HuH-7.5 (cell line): ENCODE results near the gene TBC1D2B.

Experiments
- DNase-seq: peaks from one replicate; pipeline ENCODE4 v3.0.0; 2011; ENCODE audit warnings: low spot score

TBC1D2B gene

GRCh38 chr15:78093242-78094020, 15.9 kb upstream of the TBC1D2B start:
- DNase-seq = no peak

GRCh38 chr15:78092261-78093041, 14.9 kb upstream of the TBC1D2B start, which contains the start of gene SH2D7:
TSS of gene SH2D7 (plus strand) at chr15:78092561. CDS start at chr15:78092585, 24 bp downstream.
- DNase-seq = no peak

GRCh38 chr15:78090422-78091063, 13.0 kb upstream of the TBC1D2B start:
- no peak for DNase-seq

- DNase-seq = no peak
Measured at GRCh38 chr15:78088773-78089080, 11.2 kb upstream of the TBC1D2B start.

GRCh38 chr15:78087951-78088772, 10.7 kb upstream of the TBC1D2B start:
- DNase-seq = no peak

GRCh38 chr15:78085928-78086327, 8.4 kb upstream of the TBC1D2B start:
- DNase-seq = no peak

GRCh38 chr15:78084449-78084750, 6.9 kb upstream of the TBC1D2B start:
- no peak for DNase-seq

- DNase-seq = no peak
Measured at GRCh38 chr15:78083687-78084448, 6.4 kb upstream of the TBC1D2B start.

GRCh38 chr15:78083186-78083585, 5.7 kb upstream of the TBC1D2B start:
- no peak for DNase-seq

GRCh38 chr15:78082743-78083110, 5.2 kb upstream of the TBC1D2B start:
- no peak for DNase-seq

- no peak for DNase-seq
Measured at GRCh38 chr15:78082106-78082742, 4.7 kb upstream of the TBC1D2B start.

GRCh38 chr15:78080088-78080460, 2.6 kb upstream of the TBC1D2B start:
- no peak for DNase-seq

- DNase-seq = no peak
Measured at GRCh38 chr15:78079298-78080087, 2.0 kb upstream of the TBC1D2B start.

GRCh38 chr15:78077871-78078210, 330 bp upstream of the TBC1D2B start:
- DNase-seq = no peak

- no peak for DNase-seq
Measured at GRCh38 chr15:78076231-78077052, 1.1 kb downstream of the TBC1D2B start.

GRCh38 chr15:78075490-78076230, 1.9 kb downstream of the TBC1D2B start:
- DNase-seq = no peak

- DNase-seq = no peak
Measured at GRCh38 chr15:78073046-78073787, 4.3 kb downstream of the TBC1D2B start.
